Neural crest cell (in vitro differentiated cells): Measurements from ENCODE around the gene ZNF768. TPM values are rescaled to one million over a fixed set of nuclear protein-coding genes. Genes with fewer than 3 reads are reported as not detected.

Source experiments
- DNase-seq: peaks from one replicate; pipeline ENCODE4 v3.0.0; 2021; ENCODE audit warnings: low read depth, mixed read lengths, low spot score
- H3K27ac Mint-ChIP-seq: one replicate; pipeline ENCODE4 v1.8.0; 2021; ENCODE audit warnings: mild to moderate bottlenecking, mixed read lengths; ENCODE audit not compliant: unreplicated experiment
- H3K27me3 Mint-ChIP-seq: 2 replicates; pipeline ENCODE4 v1.8.0; 2021; ENCODE audit warnings: low read depth, mild to moderate bottlenecking, mixed read lengths
- H3K36me3 Mint-ChIP-seq: 2 replicates; pipeline ENCODE4 v1.8.0; 2021; ENCODE audit warnings: low read depth, mild to moderate bottlenecking, mixed read lengths
- H3K4me1 Mint-ChIP-seq: 2 replicates; pipeline ENCODE4 v1.8.0; 2021; ENCODE audit warnings: mixed read lengths
- H3K4me3 Mint-ChIP-seq: one replicate; pipeline ENCODE4 v1.8.0; 2021; ENCODE audit warnings: mild to moderate bottlenecking, mixed read lengths
- H3K9me3 Mint-ChIP-seq: 2 replicates; pipeline ENCODE4 v1.8.0; 2021; ENCODE audit warnings: mixed read lengths
- CTCF ChIP-seq: fragments of 200-600 bp; sonication (generic); conservative IDR thresholded peaks from 2 replicates; pipeline ENCODE4 v1.5.0; 2021; ENCODE audit warnings: antibody characterized with exemption, mild to moderate bottlenecking
- total RNA-seq: library from RNA; stranded (reverse); gene quantifications from 2 replicates; pipeline ENCODE4 v1.2.1, GENCODE V29; 2021

The ZNF768 gene
- total RNA-seq, 1 donor from 2014 or later: 68.5 TPM

DNA sequence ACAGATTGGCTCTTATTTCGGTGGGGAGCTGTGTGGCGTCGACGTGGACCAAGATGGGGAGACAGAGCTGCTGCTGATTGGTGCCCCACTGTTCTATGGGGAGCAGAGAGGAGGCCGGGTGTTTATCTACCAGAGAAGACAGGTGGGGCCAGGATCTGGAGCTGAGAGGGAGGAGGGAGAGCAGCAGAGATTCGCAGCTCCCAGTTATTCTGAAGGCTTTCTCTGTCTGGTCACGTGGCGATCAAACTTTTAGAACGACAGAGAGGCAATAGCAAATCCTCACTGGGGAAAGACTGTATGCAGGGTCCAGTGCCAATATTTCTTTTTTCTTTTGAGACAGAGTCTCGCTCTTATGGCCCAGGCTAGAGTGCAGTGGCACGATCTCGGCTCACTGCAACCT is 31.7 kb downstream of the ZNF768 start:
- H3K4me1 Mint-ChIP-seq: peaks cover 6% of the 10 kb centered on the region
- no peak for TF ChIP-seq CTCF
- H3K4me3 Mint-ChIP-seq: no peak overlapping the region
- no peaks in the 10 kb centered on the region for H3K36me3 Mint-ChIP-seq
- H3K9me3 Mint-ChIP-seq: no peaks in the 10 kb centered on the region
- peak overlapping the region; percentile 84 for H3K27ac Mint-ChIP-seq
- H3K27me3 Mint-ChIP-seq: no peaks in the 10 kb centered on the region
- no peak for DNase-seq

DNA sequence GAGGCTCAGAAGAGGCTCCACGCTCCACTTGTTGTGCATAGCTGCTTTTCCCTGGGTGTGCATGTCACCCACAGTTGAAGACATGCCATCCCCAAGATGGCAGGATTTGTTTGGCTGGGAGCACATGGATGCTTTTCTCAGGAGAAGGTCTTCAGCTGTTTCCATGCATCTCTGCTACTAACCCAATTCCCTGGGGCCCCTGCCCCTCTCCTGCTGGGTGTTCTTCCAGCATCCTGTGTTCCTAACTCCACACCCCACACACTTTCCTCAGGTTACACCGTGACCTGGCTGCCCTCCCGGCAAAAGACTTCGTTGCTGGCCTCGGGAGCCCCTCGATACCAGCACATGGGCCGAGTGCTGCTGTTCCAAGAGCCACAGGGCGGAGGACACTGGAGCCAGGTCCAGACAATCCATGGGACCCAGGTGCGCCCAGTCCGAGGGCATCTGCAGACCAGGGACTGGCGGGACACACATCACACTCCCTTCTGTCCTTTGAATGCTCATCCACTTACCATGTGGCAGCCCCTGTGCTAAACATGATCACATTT is 32.4 kb downstream of the ZNF768 start:
- Mint-ChIP-seq H3K4me3 (no peak overlapping the region), H3K36me3 (no peaks in the 10 kb centered on the region), H3K9me3 (no peaks in the 10 kb centered on the region), H3K27ac (no peak overlapping the region), H3K27me3 (no peaks in the 10 kb centered on the region), H3K4me1 (peaks cover 6% of the 10 kb centered on the region)
- DNase-seq: no peak
- no peak for TF ChIP-seq CTCF

DNA sequence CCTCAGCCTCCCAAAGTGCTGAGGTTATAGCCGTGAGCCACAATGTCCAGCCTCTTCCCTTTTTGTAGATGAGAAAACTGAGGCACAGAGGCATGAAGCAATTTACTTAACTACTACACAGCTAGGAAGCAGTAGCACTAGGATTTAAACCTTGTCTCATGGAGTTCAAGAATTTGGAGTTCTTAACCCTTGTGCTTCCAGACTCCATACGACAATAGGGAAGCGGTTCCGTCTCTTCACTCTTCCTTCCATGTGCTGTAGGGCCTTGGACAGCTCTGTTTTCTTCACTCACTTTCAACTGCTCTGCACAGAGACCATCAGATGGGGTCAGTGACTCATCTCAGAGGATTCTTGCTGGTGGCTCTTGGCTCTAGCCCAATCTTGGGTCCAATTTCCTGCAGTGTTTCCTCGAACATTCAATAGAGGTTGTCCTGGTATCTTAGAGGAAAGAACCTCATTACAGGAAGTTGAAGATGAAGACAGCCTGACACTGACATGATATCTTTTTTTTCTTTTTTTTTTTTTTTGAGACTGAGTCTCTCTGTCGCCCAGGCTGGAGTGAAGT is 34.5 kb downstream of the ZNF768 start:
- Mint-ChIP-seq H3K36me3 (no peaks in the 10 kb centered on the region), H3K27me3 (no peaks in the 10 kb centered on the region), H3K4me3 (no peak overlapping the region), H3K27ac (no peak overlapping the region), H3K9me3 (no peaks in the 10 kb centered on the region), H3K4me1 (peaks cover 6% of the 10 kb centered on the region)
- no peak for TF ChIP-seq CTCF
- DNase-seq: no peak

- no peak overlapping the region for H3K4me3 Mint-ChIP-seq
- H3K4me1 Mint-ChIP-seq: peaks cover 6% of the 10 kb centered on the region
- H3K27me3 Mint-ChIP-seq: no peaks in the 10 kb centered on the region
- H3K27ac Mint-ChIP-seq: no peak overlapping the region
- H3K36me3 Mint-ChIP-seq: no peaks in the 10 kb centered on the region
- no peak for TF ChIP-seq CTCF
- H3K9me3 Mint-ChIP-seq: no peaks in the 10 kb centered on the region
- no peak for DNase-seq
These were observed 35.1 kb downstream of the ZNF768 start for GRCh38 chr16:30491229-30491628.

DNA sequence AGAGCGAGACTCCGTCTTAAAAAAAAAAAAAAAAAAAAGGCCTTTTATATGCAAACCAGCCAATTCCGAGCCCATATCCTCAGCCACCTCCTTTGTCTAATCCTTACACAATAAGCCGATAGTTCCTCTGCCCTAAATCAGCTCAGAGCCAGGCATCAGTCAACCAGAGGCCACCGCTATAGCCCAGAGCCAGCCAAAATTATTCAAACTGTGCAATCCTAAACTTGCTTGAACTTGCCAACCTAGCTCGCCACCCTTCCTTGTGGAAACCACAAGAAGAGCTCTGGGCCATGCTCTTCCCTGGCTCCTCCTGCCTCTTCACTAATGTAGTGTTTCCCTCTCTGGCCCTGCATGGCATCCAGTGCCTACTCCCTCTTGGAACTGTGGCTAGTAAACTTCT is 36.2 kb downstream of the ZNF768 start:
- H3K27me3 Mint-ChIP-seq: no peaks in the 10 kb centered on the region
- no peaks in the 10 kb centered on the region for H3K36me3 Mint-ChIP-seq
- H3K4me1 Mint-ChIP-seq: peaks cover 6% of the 10 kb centered on the region
- DNase-seq: no peak
- peak overlapping the region; percentile 7 for H3K27ac Mint-ChIP-seq
- no peak overlapping the region for H3K4me3 Mint-ChIP-seq
- no peak for TF ChIP-seq CTCF
- H3K9me3 Mint-ChIP-seq: no peaks in the 10 kb centered on the region
